KMS-11 (cell line): ENCODE data around the gene PTH2.

Experiments used
- H2AFZ ChIP-seq: fragments of 200-600 bp; sonication (generic); 2 replicates; pipeline ENCODE4 v1.6.1; 2016; ENCODE audit warnings: antibody characterized with exemption, mixed run types, low read depth
- H3K27ac ChIP-seq: fragments of 200-600 bp; sonication (generic); 2 replicates; pipeline ENCODE4 v1.6.1; 2016; ENCODE audit warnings: mild to moderate bottlenecking, mixed run types
- H3K27me3 ChIP-seq: fragments of 200-600 bp; sonication (generic); 2 replicates; pipeline ENCODE4 v1.6.1; 2017; ENCODE audit warnings: mild to moderate bottlenecking, low read depth, mixed run types, moderate library complexity; ENCODE audit not compliant: insufficient read depth
- H3K36me3 ChIP-seq: fragments of 200-600 bp; sonication (generic); 2 replicates; pipeline ENCODE4 v1.6.1; 2017; ENCODE audit warnings: mild to moderate bottlenecking, mixed run types; ENCODE audit not compliant: insufficient read depth
- H3K4me1 ChIP-seq: fragments of 200-600 bp; sonication (generic); 2 replicates; pipeline ENCODE4 v1.6.1; 2016; ENCODE audit warnings: mild to moderate bottlenecking, low read depth, mixed run types; ENCODE audit not compliant: poor library complexity, severe bottlenecking
- H3K4me2 ChIP-seq: fragments of 200-600 bp; sonication (generic); 2 replicates; pipeline ENCODE4 v1.7.0; 2016; ENCODE audit warnings: mild to moderate bottlenecking, mixed run types
- H3K4me3 ChIP-seq: fragments of 200-600 bp; sonication (generic); IDR thresholded peaks from 2 replicates; pipeline ENCODE4 v1.6.1; 2017; ENCODE audit warnings: low read depth, low read length, mixed read lengths; ENCODE audit not compliant: insufficient read depth
- H3K79me2 ChIP-seq: fragments of 200-600 bp; sonication (generic); 2 replicates; pipeline ENCODE4 v1.6.1; 2016; ENCODE audit warnings: low read depth, mixed run types; ENCODE audit not compliant: insufficient read depth
- H3K9ac ChIP-seq: fragments of 200-600 bp; sonication (generic); 2 replicates; pipeline ENCODE4 v1.6.1; 2016; ENCODE audit warnings: mild to moderate bottlenecking, mixed run types
- H4K20me1 ChIP-seq: fragments of 200-600 bp; sonication (generic); 2 replicates; pipeline ENCODE4 v1.6.1; 2016; ENCODE audit warnings: mild to moderate bottlenecking, mixed run types; ENCODE audit not compliant: insufficient read depth
- TF ChIP-seq, protein P1 (sequence below): fragments of 200-600 bp; sonication (generic); conservative IDR thresholded peaks from 2 replicates; pipeline ENCODE4 v1.6.1; 2017; ENCODE audit warnings: low read depth, mild to moderate bottlenecking, antibody characterized with exemption, low read length, moderate library complexity, mixed read lengths

The PTH2 gene

GRCh38 chr19:49420227-49420626 lies 3.0 kb downstream of the PTH2 start:
- H3K27ac ChIP-seq: no peak overlapping the region
- H3K27me3 ChIP-seq: peaks cover 99% of the 10 kb centered on the region

DNA sequence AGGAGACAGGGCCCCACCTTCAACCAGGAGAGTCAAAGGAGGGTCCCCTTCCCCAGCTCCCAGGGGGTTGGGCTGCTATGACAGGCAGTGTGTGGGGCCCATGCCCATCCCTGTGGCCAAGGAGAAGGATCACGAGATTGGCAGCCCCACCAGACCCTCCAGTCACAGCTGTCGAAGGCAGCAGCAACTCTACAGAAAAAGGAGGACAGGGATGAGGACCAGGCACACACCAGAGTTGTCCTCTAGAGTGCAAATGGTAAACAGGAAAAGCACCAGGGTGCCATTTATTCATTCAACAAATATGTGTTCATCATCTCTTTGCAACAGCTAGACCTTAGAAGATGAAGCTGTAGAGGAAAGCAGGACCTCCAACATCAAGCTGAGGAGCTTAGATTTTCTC lies 4.1 kb downstream of the PTH2 start:
- Histone ChIP-seq H3K27ac (no peak overlapping the region), H2AFZ (no peak overlapping the region), H4K20me1 (no peaks in the 10 kb centered on the region), H3K36me3 (no peaks in the 10 kb centered on the region), H3K4me2 (no peak overlapping the region), H3K9ac (no peak overlapping the region), H3K27me3 (peaks cover 94% of the 10 kb centered on the region), H3K4me3 (no peak overlapping the region), H3K79me2 (no peaks in the 10 kb centered on the region), H3K4me1 (peaks cover 4% of the 10 kb centered on the region)
- TF ChIP-seq, protein P1, sequence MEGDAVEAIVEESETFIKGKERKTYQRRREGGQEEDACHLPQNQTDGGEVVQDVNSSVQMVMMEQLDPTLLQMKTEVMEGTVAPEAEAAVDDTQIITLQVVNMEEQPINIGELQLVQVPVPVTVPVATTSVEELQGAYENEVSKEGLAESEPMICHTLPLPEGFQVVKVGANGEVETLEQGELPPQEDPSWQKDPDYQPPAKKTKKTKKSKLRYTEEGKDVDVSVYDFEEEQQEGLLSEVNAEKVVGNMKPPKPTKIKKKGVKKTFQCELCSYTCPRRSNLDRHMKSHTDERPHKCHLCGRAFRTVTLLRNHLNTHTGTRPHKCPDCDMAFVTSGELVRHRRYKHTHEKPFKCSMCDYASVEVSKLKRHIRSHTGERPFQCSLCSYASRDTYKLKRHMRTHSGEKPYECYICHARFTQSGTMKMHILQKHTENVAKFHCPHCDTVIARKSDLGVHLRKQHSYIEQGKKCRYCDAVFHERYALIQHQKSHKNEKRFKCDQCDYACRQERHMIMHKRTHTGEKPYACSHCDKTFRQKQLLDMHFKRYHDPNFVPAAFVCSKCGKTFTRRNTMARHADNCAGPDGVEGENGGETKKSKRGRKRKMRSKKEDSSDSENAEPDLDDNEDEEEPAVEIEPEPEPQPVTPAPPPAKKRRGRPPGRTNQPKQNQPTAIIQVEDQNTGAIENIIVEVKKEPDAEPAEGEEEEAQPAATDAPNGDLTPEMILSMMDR: no peak

More at GRCh38 chr19:49420227-49420626, 3.0 kb downstream of the PTH2 start:
- Histone ChIP-seq H3K36me3 (no peaks in the 10 kb centered on the region), H4K20me1 (no peaks in the 10 kb centered on the region), H2AFZ (no peak overlapping the region), H3K79me2 (no peaks in the 10 kb centered on the region), H3K4me1 (peaks cover 4% of the 10 kb centered on the region), H3K4me3 (no peak overlapping the region), H3K4me2 (no peak overlapping the region), H3K9ac (no peak overlapping the region)
- TF ChIP-seq, protein P1: no peak

DNA sequence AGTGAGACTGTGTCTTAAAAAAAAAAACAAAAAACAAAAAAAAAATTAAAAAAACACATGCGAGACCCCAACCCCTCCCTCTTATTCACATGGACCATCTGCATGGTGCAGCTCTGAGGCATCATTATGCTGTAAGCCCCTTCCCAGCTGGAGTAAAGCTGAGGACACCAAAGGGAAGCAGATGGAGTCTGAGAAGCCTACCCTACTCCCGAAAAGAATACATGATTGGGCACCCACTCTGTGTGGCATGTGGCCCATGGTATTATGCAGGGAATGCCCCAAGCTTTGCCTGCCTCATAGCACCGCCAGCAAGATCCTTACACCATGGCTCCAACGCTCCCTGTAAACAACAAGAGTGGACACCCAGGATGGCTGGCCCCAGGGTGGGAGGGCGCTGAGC lies 4.7 kb downstream of the PTH2 start:
- Histone ChIP-seq H3K27me3 (peaks cover 91% of the 10 kb centered on the region), H3K36me3 (no peaks in the 10 kb centered on the region), H3K9ac (no peak overlapping the region)

GRCh38 chr19:49417088-49417487 lies 6.2 kb downstream of the PTH2 start:
- H3K36me3 ChIP-seq: no peaks in the 10 kb centered on the region
- no peak overlapping the region for H3K9ac ChIP-seq
- H3K79me2 ChIP-seq: no peaks in the 10 kb centered on the region
- peaks cover 91% of the 10 kb centered on the region for H3K27me3 ChIP-seq
- H3K4me2 ChIP-seq: no peak overlapping the region
- no peaks in the 10 kb centered on the region for H3K4me1 ChIP-seq
- H4K20me1 ChIP-seq: no peaks in the 10 kb centered on the region
- H2AFZ ChIP-seq: no peak overlapping the region
- no peak overlapping the region for H3K27ac ChIP-seq
- TF ChIP-seq, protein P1: no peak
- H3K4me3 ChIP-seq: no peak overlapping the region

More for the DNA sequence above, 4.7 kb downstream of the PTH2 start:
- Histone ChIP-seq H3K79me2 (no peaks in the 10 kb centered on the region), H3K4me3 (no peak overlapping the region), H3K4me2 (no peak overlapping the region), H3K4me1 (peaks cover 2% of the 10 kb centered on the region), H2AFZ (no peak overlapping the region), H4K20me1 (no peaks in the 10 kb centered on the region), H3K27ac (no peak overlapping the region)
- TF ChIP-seq, protein P1: no peak
